H9 (cell line): ENCODE data around the gene TBXAS1. TPM values are rescaled to one million over a fixed set of nuclear protein-coding genes. Genes with fewer than 3 reads are reported as not detected.

Source experiments
- DNase-seq: peaks from one replicate; pipeline ENCODE4 v3.0.0-alpha.2; 2017
- H2AFZ ChIP-seq: one replicate; pipeline ENCODE4 v1.6.1; 2013; ENCODE audit warnings: mild to moderate bottlenecking, low read length, control low read depth, moderate library complexity
- H2AK5ac ChIP-seq: 2 replicates; pipeline ENCODE4 v1.6.1; 2013; ENCODE audit warnings: low read length, control low read depth, mixed read lengths; ENCODE audit not compliant: insufficient read length
- H2BK120ac ChIP-seq: one replicate; pipeline ENCODE4 v1.6.1; 2013; ENCODE audit warnings: low read depth, mild to moderate bottlenecking, low read length, control low read depth, inconsistent platforms; ENCODE audit not compliant: poor library complexity, severe bottlenecking
- H2BK12ac ChIP-seq: 2 replicates; pipeline ENCODE4 v1.6.1; 2013; ENCODE audit warnings: low read length, control low read depth, mixed read lengths, low read depth; ENCODE audit not compliant: insufficient read length
- H2BK15ac ChIP-seq: 2 replicates; pipeline ENCODE4 v1.6.1; 2013; ENCODE audit warnings: low read depth, low read length, control low read depth
- H2BK20ac ChIP-seq: one replicate; pipeline ENCODE4 v1.6.1; 2013; ENCODE audit warnings: low read depth, mild to moderate bottlenecking, low read length, control low read depth, inconsistent platforms; ENCODE audit not compliant: poor library complexity, severe bottlenecking
- H2BK5ac ChIP-seq: 2 replicates; pipeline ENCODE4 v1.6.1; 2013; ENCODE audit warnings: low read length, control low read depth, mixed read lengths; ENCODE audit not compliant: insufficient read length
- H3K14ac ChIP-seq: 2 replicates; pipeline ENCODE4 v1.6.1; 2013; ENCODE audit warnings: low read length, control low read depth; ENCODE audit not compliant: insufficient read depth
- H3K18ac ChIP-seq: 2 replicates; pipeline ENCODE4 v1.6.1; 2013; ENCODE audit warnings: low read depth, mild to moderate bottlenecking, mixed read lengths, low read length, control low read depth; ENCODE audit not compliant: insufficient read length
- H3K23ac ChIP-seq: 2 replicates; pipeline ENCODE4 v1.6.1; 2013; ENCODE audit warnings: low read length, control low read depth, mixed read lengths, low read depth; ENCODE audit not compliant: insufficient read length
- H3K23me2 ChIP-seq: 2 replicates; pipeline ENCODE4 v1.6.1; 2013; ENCODE audit warnings: low read depth, mild to moderate bottlenecking, mixed read lengths, low read length, control low read depth; ENCODE audit not compliant: insufficient read length, poor library complexity, severe bottlenecking
- H3K27ac ChIP-seq: 2 replicates; pipeline ENCODE4 v1.5.1; 2013; ENCODE audit warnings: low read length, control low read depth, mixed read lengths, low read depth; ENCODE audit not compliant: insufficient read length
- H3K27me3 ChIP-seq: 2 replicates; pipeline ENCODE4 v1.6.1; 2013; ENCODE audit warnings: low read length, control low read depth, inconsistent platforms; ENCODE audit not compliant: insufficient read depth
- H3K4ac ChIP-seq: 2 replicates; pipeline ENCODE4 v1.6.1; 2013; ENCODE audit warnings: low read depth, mild to moderate bottlenecking, control low read depth, inconsistent platforms, low read length, moderate library complexity
- H3K4me1 ChIP-seq: 2 replicates; pipeline ENCODE4 v1.6.1; 2013; ENCODE audit warnings: low read length, control low read depth, inconsistent platforms; ENCODE audit not compliant: insufficient read depth
- H3K4me2 ChIP-seq: 2 replicates; pipeline ENCODE4 v1.6.1; 2013; ENCODE audit warnings: low read length, control low read depth, mixed read lengths; ENCODE audit not compliant: insufficient read length, insufficient read depth
- H3K56ac ChIP-seq: 2 replicates; pipeline ENCODE4 v1.6.1; 2013; ENCODE audit warnings: low read depth, mild to moderate bottlenecking, mixed read lengths, low read length, control low read depth; ENCODE audit not compliant: insufficient read length
- H3K79me1 ChIP-seq: 2 replicates; pipeline ENCODE4 v1.6.1; 2013; ENCODE audit warnings: low read depth, mild to moderate bottlenecking, moderate library complexity, low read length, control low read depth, inconsistent platforms; ENCODE audit not compliant: insufficient read depth, poor library complexity, severe bottlenecking
- H3K79me2 ChIP-seq: 2 replicates; pipeline ENCODE4 v1.6.1; 2013; ENCODE audit warnings: low read length, control low read depth, inconsistent platforms; ENCODE audit not compliant: insufficient read depth
- H3K9ac ChIP-seq: 2 replicates; pipeline ENCODE4 v1.6.1; 2013; ENCODE audit warnings: low read length, control low read depth, mixed read lengths; ENCODE audit not compliant: insufficient read length; ENCODE audit errors: extremely low read depth
- H3K9me3 ChIP-seq: one replicate; pipeline ENCODE4 v1.6.1; 2013; ENCODE audit warnings: low read depth, low read length, inconsistent platforms; ENCODE audit not compliant: control insufficient read depth
- H3T11ph ChIP-seq: one replicate; pipeline ENCODE4 v1.6.1; 2013; ENCODE audit warnings: mild to moderate bottlenecking, low read length, control low read depth, inconsistent platforms
- H4K20me1 ChIP-seq: one replicate; pipeline ENCODE4 v1.6.1; 2013; ENCODE audit not compliant: control insufficient read depth, insufficient read length, insufficient read depth
- H4K5ac ChIP-seq: 2 replicates; pipeline ENCODE4 v1.6.1; 2013; ENCODE audit warnings: low read depth, mild to moderate bottlenecking, mixed read lengths, low read length, control low read depth; ENCODE audit not compliant: insufficient read length
- H4K8ac ChIP-seq: replicated peaks from 2 replicates; pipeline ENCODE4 v1.6.1; 2013; ENCODE audit warnings: low read length, control low read depth, mixed read lengths, low read depth; ENCODE audit not compliant: insufficient read length
- H4K91ac ChIP-seq: 2 replicates; pipeline ENCODE4 v1.6.1; 2013; ENCODE audit warnings: low read depth, mild to moderate bottlenecking, moderate library complexity, mixed read lengths, low read length, control low read depth; ENCODE audit not compliant: insufficient read length
- H3K27ac Mint-ChIP-seq, 3 experiments: 2 replicates in 2 of 3; 3 replicates in 1 of 3; pipeline ENCODE4 v1.8.0; 2020 to 2021; ENCODE audit warnings: mixed read lengths in 3 of 3, mild to moderate bottlenecking in 1 of 3, moderate library complexity in 1 of 3
- H3K27me3 Mint-ChIP-seq: 2 replicates; pipeline ENCODE4 v1.8.0; 2021; ENCODE audit warnings: low read depth, mild to moderate bottlenecking, moderate library complexity, mixed read lengths
- H3K36me3 Mint-ChIP-seq, 3 experiments: 2 replicates in 2 of 3; 3 replicates in 1 of 3; pipeline ENCODE4 v1.8.0; 2020 to 2021; ENCODE audit warnings: low read depth in 3 of 3, mixed read lengths in 3 of 3; ENCODE audit not compliant: insufficient read depth in 1 of 3
- H3K4me1 Mint-ChIP-seq, 2 experiments: 2 replicates each; pipeline ENCODE4 v1.8.0; 2020; ENCODE audit warnings: mixed read lengths in 2 of 2
- H3K4me3 Mint-ChIP-seq, 2 experiments: 2 replicates in 1 of 2; 3 replicates in 1 of 2; pipeline ENCODE4 v1.8.0; 2020 to 2021; ENCODE audit warnings: mild to moderate bottlenecking in 2 of 2, mixed read lengths in 2 of 2, moderate library complexity in 1 of 2
- H3K9me3 Mint-ChIP-seq, 2 experiments: 2 replicates in 1 of 2; 3 replicates in 1 of 2; pipeline ENCODE4 v1.8.0; 2020; ENCODE audit warnings: mild to moderate bottlenecking in 2 of 2, mixed read lengths in 2 of 2, moderate library complexity in 1 of 2
- CTCF ChIP-seq: fragments of 200-600 bp; sonication (generic); conservative IDR thresholded peaks from 3 replicates; pipeline ENCODE4 v1.8.0; 2021; ENCODE audit warnings: antibody characterized with exemption, mild to moderate bottlenecking
- WGBS: extraction: QIAGEN DNeasy Blood & Tissue Kit; methylation state at CpG from one replicate; pipeline ENCODE4 v1.1.7; 2013; ENCODE audit warnings: missing lambda C conversion rate, low lambda C conversion rate, mixed read lengths; ENCODE audit not compliant: insufficient read length; ENCODE audit errors: extremely low coverage; 5-methylcytosine and 5-hydroxymethylcytosine counted together
- total RNA-seq: library from RNA; stranded (reverse); gene quantifications from 2 replicates; pipeline ENCODE4 v1.2.1, GENCODE V29; 2021

TBXAS1 gene
- total RNA-seq, 1 experiment from 2014 or later, result 0.39 TPM

- Mint-ChIP-seq H3K36me3 (peaks cover 0 to 3% (median 0%) of the 10 kb centered on the region in 3 experiments; a peak in 3 of 7 replicates), H3K4me1 (peaks cover 4 to 12% of the 10 kb centered on the region in 2 experiments; a peak in 3 of 4 replicates), H3K9me3 (no peaks in the 10 kb centered on the region; a peak in 1 of 5 replicates), H3K27ac (no peak overlapping the region), H3K27me3 (peaks cover 18% of the 10 kb centered on the region), H3K4me3 (no peak overlapping the region)
- H2BK5ac ChIP-seq, result no peak overlapping the region
- H2BK120ac ChIP-seq, result no peak overlapping the region
- H2AFZ ChIP-seq, result no peak overlapping the region
- no peaks in the 10 kb centered on the region for H3K79me1 ChIP-seq
- no peak overlapping the region for H3K27ac ChIP-seq
- no peak for TF ChIP-seq CTCF
- no peaks in the 10 kb centered on the region for H3K9me3 ChIP-seq
- no CpG with 5 or more reads among the region's 3 CpGs for WGBS
- H3K79me2 ChIP-seq, result no peaks in the 10 kb centered on the region; the same call in 1 of the 2 replicates
- peaks cover 3% of the 10 kb centered on the region for H3K23me2 ChIP-seq
- peaks cover 5% of the 10 kb centered on the region; the same call in 1 of the 2 replicates for H3K27me3 ChIP-seq
- H3K18ac ChIP-seq, result no peak overlapping the region
- no peak overlapping the region for H4K5ac ChIP-seq
- no peak overlapping the region for H2AK5ac ChIP-seq
- H3K4me1 ChIP-seq, result no peaks in the 10 kb centered on the region
- no peak overlapping the region for H2BK12ac ChIP-seq
- no peak overlapping the region for H3K4ac ChIP-seq
- H3K23ac ChIP-seq, result no peak overlapping the region
- H3T11ph ChIP-seq, result no peak overlapping the region
- H3K56ac ChIP-seq, result no peak overlapping the region
- no peaks in the 10 kb centered on the region for H4K20me1 ChIP-seq
- no peak overlapping the region for H4K91ac ChIP-seq
- no peak overlapping the region for H2BK15ac ChIP-seq
- no peak overlapping the region for H3K9ac ChIP-seq
- H4K8ac ChIP-seq, result no peak overlapping the region
- no peak overlapping the region for H3K4me2 ChIP-seq
- DNase-seq, result no peak
- no peak overlapping the region for H2BK20ac ChIP-seq
- no peak overlapping the region for H3K14ac ChIP-seq
Measured at GRCh38 chr7:140057143-140057535, 228.1 kb downstream of the TBXAS1 start.
